SU-DHL-6 (cell line): ENCODE data around the gene TTC12.

Experiments
- H2AFZ ChIP-seq: fragments of 200-600 bp; sonication (generic); 2 replicates; pipeline ENCODE4 v1.6.1; 2014; ENCODE audit warnings: low read depth, mild to moderate bottlenecking, moderate library complexity, mixed read lengths, antibody characterized with exemption, low read length; ENCODE audit not compliant: severe bottlenecking
- H3F3A ChIP-seq: fragments of 200-600 bp; shearing (Covaris generic); 2 replicates; pipeline ENCODE4 v1.6.0; 2016; ENCODE audit warnings: antibody characterized with exemption, mild to moderate bottlenecking; ENCODE audit not compliant: insufficient read depth
- H3K27ac ChIP-seq: fragments of 200-600 bp; sonication (generic); 2 replicates; pipeline ENCODE4 v1.5.1; 2016; ENCODE audit warnings: low read depth, mild to moderate bottlenecking, low read length, moderate library complexity, mixed read lengths
- H3K27me3 ChIP-seq: fragments of 200-600 bp; sonication (generic), shearing (Covaris generic); 2 replicates; pipeline ENCODE4 v1.6.0; 2014; ENCODE audit warnings: mild to moderate bottlenecking, low read length
- H3K36me3 ChIP-seq: fragments of 200-600 bp; sonication (generic); 2 replicates; pipeline ENCODE4 v1.6.1; 2014; ENCODE audit warnings: mild to moderate bottlenecking, low read length, mixed read lengths
- H3K4me2 ChIP-seq: fragments of 300-600, 200-600 bp; shearing (Covaris generic), sonication (generic); 2 replicates; pipeline ENCODE4 v1.6.0; 2014; ENCODE audit warnings: low read length, low read depth, mild to moderate bottlenecking; ENCODE audit not compliant: poor library complexity, severe bottlenecking
- H3K4me3 ChIP-seq: fragments of 200-600 bp; sonication (generic); 2 replicates; pipeline ENCODE4 v1.5.1; 2014; ENCODE audit warnings: antibody characterized with exemption, low read length, mild to moderate bottlenecking, mixed read lengths; ENCODE audit not compliant: insufficient read depth, poor library complexity, severe bottlenecking
- H3K79me2 ChIP-seq: fragments of 200-600 bp; sonication (generic); 2 replicates; pipeline ENCODE4 v1.6.1; 2014; ENCODE audit warnings: mild to moderate bottlenecking, low read length, moderate library complexity; ENCODE audit not compliant: insufficient read depth
- H3K9ac ChIP-seq: fragments of 200-600 bp; sonication (generic); 2 replicates; pipeline ENCODE4 v1.7.0; 2014; ENCODE audit warnings: mild to moderate bottlenecking, low read length
- H3K9me2 ChIP-seq: fragments of 200-600 bp; sonication (generic); replicated peaks from 2 replicates; pipeline ENCODE4 v1.6.1; 2014; ENCODE audit warnings: low read length; ENCODE audit not compliant: insufficient read depth
- H3K9me3 ChIP-seq: fragments of 200-600 bp; sonication (generic); 2 replicates; pipeline ENCODE4 v1.6.1; 2014; ENCODE audit warnings: low read length, mixed read lengths; ENCODE audit not compliant: insufficient read depth
- H4K20me1 ChIP-seq: fragments of 200-600 bp; sonication (generic); 2 replicates; pipeline ENCODE4 v1.6.1; 2014; ENCODE audit warnings: low read depth, mild to moderate bottlenecking, antibody characterized with exemption, low read length, moderate library complexity, mixed read lengths
- CTCF ChIP-seq: fragments of 200-600 bp; sonication (generic); IDR thresholded peaks from one replicate; pipeline ENCODE4 v1.5.1; 2017; ENCODE audit warnings: antibody characterized with exemption, mild to moderate bottlenecking, low read length, moderate library complexity; ENCODE audit not compliant: insufficient read depth, poor library complexity, severe bottlenecking
- EZH2phosphoT487 ChIP-seq: fragments of 200-600 bp; sonication (generic), shearing (Covaris generic); conservative IDR thresholded peaks from 2 replicates; pipeline ENCODE4 v1.6.1; 2018; ENCODE audit warnings: mild to moderate bottlenecking, antibody characterized with exemption, low read length, moderate library complexity, mixed read lengths

Gene TTC12

GRCh38 chr11:113274713-113275582, 39.4 kb upstream of the TTC12 start:
- H3F3A ChIP-seq, result no peaks in the 10 kb centered on the region
- H3K9me3 ChIP-seq, result no peaks in the 10 kb centered on the region
- H2AFZ ChIP-seq, result no peak overlapping the region
- H3K9ac ChIP-seq, result no peak overlapping the region
- no peaks in the 10 kb centered on the region for H3K9me2 ChIP-seq
- no peaks in the 10 kb centered on the region for H3K36me3 ChIP-seq
- H3K4me3 ChIP-seq, result no peak overlapping the region
- no peak overlapping the region for H3K27ac ChIP-seq
- H4K20me1 ChIP-seq, result no peaks in the 10 kb centered on the region
- no peaks in the 10 kb centered on the region for H3K27me3 ChIP-seq
- TF ChIP-seq EZH2phosphoT487, result no peak
- H3K4me2 ChIP-seq, result no peak overlapping the region
- H3K79me2 ChIP-seq, result no peaks in the 10 kb centered on the region

GRCh38 chr11:113275602-113276001, 38.8 kb upstream of the TTC12 start:
- no peak for TF ChIP-seq EZH2phosphoT487
- no peak for TF ChIP-seq CTCF
- Histone ChIP-seq H2AFZ (no peak overlapping the region), H3K9me3 (no peaks in the 10 kb centered on the region), H3K4me2 (no peak overlapping the region), H3F3A (no peaks in the 10 kb centered on the region), H3K9me2 (no peaks in the 10 kb centered on the region), H3K36me3 (no peaks in the 10 kb centered on the region), H4K20me1 (no peaks in the 10 kb centered on the region), H3K27ac (no peak overlapping the region), H3K4me3 (no peak overlapping the region), H3K9ac (no peak overlapping the region), H3K79me2 (no peaks in the 10 kb centered on the region), H3K27me3 (no peaks in the 10 kb centered on the region)

GRCh38 chr11:113276466-113276865, 37.9 kb upstream of the TTC12 start:
- Histone ChIP-seq H2AFZ (no peak overlapping the region), H3K27me3 (no peaks in the 10 kb centered on the region), H3F3A (no peaks in the 10 kb centered on the region), H4K20me1 (no peaks in the 10 kb centered on the region), H3K4me3 (no peak overlapping the region), H3K9ac (no peak overlapping the region), H3K9me2 (no peaks in the 10 kb centered on the region), H3K79me2 (no peaks in the 10 kb centered on the region), H3K4me2 (no peak overlapping the region), H3K27ac (no peak overlapping the region), H3K9me3 (no peaks in the 10 kb centered on the region), H3K36me3 (no peaks in the 10 kb centered on the region)
- TF ChIP-seq EZH2phosphoT487 (no peak), CTCF (no peak)

- H4K20me1 ChIP-seq, result no peaks in the 10 kb centered on the region
- H3K9me3 ChIP-seq, result no peaks in the 10 kb centered on the region
- no peak overlapping the region for H3K4me3 ChIP-seq
- no peaks in the 10 kb centered on the region for H3K79me2 ChIP-seq
- H2AFZ ChIP-seq, result no peak overlapping the region
- no peaks in the 10 kb centered on the region for H3K36me3 ChIP-seq
- H3K4me2 ChIP-seq, result no peak overlapping the region
- TF ChIP-seq EZH2phosphoT487, result no peak
- TF ChIP-seq CTCF, result no peak
- no peak overlapping the region for H3K27ac ChIP-seq
- no peaks in the 10 kb centered on the region for H3K9me2 ChIP-seq
- no peak overlapping the region for H3K9ac ChIP-seq
- H3F3A ChIP-seq, result no peaks in the 10 kb centered on the region
- H3K27me3 ChIP-seq, result no peaks in the 10 kb centered on the region
Observed at GRCh38 chr11:113277907-113278306, 36.5 kb upstream of the TTC12 start.
